ENCODE measurements around the gene WDR75.

DNA sequence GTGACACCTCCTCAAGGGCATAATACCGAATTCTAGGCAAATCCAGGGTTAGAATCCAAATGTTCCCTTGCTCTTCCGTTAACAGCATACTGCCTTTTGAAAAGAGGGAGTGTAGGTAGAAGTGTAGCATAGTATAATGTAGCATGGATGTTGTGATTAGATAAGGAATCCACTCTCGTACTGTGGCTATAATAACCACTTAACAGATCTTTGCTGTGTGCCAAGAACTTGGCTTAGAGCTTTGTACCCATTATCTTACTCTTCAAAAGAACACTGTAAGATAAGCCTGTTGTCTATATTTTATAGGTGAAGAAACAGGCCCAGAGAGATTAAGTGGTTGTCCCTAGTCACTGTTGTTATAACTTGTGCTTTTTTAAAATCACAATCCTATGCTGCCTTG, 24.2 kb downstream of the WDR75 start:
- TF ChIP-seq POLR2A (IDR thresholded peaks at IDR 0.05) (no peak), POLR2AphosphoS5 (IDR thresholded peaks at IDR 0.05) (no peak)
- TF ChIP-seq, protein P1, sequence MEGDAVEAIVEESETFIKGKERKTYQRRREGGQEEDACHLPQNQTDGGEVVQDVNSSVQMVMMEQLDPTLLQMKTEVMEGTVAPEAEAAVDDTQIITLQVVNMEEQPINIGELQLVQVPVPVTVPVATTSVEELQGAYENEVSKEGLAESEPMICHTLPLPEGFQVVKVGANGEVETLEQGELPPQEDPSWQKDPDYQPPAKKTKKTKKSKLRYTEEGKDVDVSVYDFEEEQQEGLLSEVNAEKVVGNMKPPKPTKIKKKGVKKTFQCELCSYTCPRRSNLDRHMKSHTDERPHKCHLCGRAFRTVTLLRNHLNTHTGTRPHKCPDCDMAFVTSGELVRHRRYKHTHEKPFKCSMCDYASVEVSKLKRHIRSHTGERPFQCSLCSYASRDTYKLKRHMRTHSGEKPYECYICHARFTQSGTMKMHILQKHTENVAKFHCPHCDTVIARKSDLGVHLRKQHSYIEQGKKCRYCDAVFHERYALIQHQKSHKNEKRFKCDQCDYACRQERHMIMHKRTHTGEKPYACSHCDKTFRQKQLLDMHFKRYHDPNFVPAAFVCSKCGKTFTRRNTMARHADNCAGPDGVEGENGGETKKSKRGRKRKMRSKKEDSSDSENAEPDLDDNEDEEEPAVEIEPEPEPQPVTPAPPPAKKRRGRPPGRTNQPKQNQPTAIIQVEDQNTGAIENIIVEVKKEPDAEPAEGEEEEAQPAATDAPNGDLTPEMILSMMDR (IDR thresholded peaks at IDR 0.05) = no peak

Data from prostate gland (tissue), 2 donors.